Thyroid gland (tissue), 4 donors: Measurements from ENCODE around the gene EDEM3.

Experiments used
- CTCF ChIP-seq, 6 experiments: fragments of 200-600 bp in 3 of 6; fragments of 450-650 bp in 3 of 6; sonication (generic) in 3 of 6; IDR thresholded peaks; one replicate each; pipeline ENCODE4 v1.5.1; 2016 to 2019; ENCODE audit warnings: antibody characterized with exemption in 6 of 6, mild to moderate bottlenecking in 2 of 6, inconsistent platforms in 1 of 6, moderate library complexity in 1 of 6
- POLR2A ChIP-seq, 2 donors: fragments of 450-650 bp; IDR thresholded peaks; one replicate each; pipeline ENCODE4 v1.6.1; 2017; ENCODE audit warnings: antibody characterized with exemption in 2 of 2, mild to moderate bottlenecking in 2 of 2, moderate library complexity in 1 of 2

GRCh38 chr1:184800876-184801275 lies 46.2 kb upstream of the EDEM3 start:
- TF ChIP-seq CTCF (IDR thresholded peaks at IDR 0.05) (no peak), POLR2A (IDR thresholded peaks at IDR 0.05) (no peak)
